Esophagus squamous epithelium (tissue), 4 donors: ENCODE data around the gene PSMA4.

ENCODE experiments used
- CTCF ChIP-seq, 6 experiments: fragments of 450-650 bp in 4 of 6; fragments of 200-600 bp in 2 of 6; sonication (generic) in 2 of 6; IDR thresholded peaks; one replicate each; pipeline ENCODE4 v1.5.1; 2016 to 2019; ENCODE audit warnings: antibody characterized with exemption in 6 of 6, mild to moderate bottlenecking in 4 of 6, moderate library complexity in 4 of 6
- POLR2A ChIP-seq, 4 donors: fragments of 450-650 bp; IDR thresholded peaks; one replicate each; pipeline ENCODE4 v1.6.1; 2017; ENCODE audit warnings: antibody characterized with exemption in 4 of 4, mild to moderate bottlenecking in 4 of 4, moderate library complexity in 3 of 4

GRCh38 chr15:78538358-78538757, 1.9 kb upstream of the PSMA4 start:
- TF ChIP-seq CTCF (IDR thresholded peaks at IDR 0.05) (no peak), POLR2A (IDR thresholded peaks at IDR 0.05) (no peak)
